Panc1 (cell line): ENCODE results near the gene MYO16. TPM values are rescaled to one million over a fixed set of nuclear protein-coding genes. Genes with fewer than 3 reads are reported as not detected.

Source experiments
- ATAC-seq: fragments of 200-7000 bp; cut with Tn5 transposase; 2 replicates; pipeline ENCODE4 v1.9.1; 2020; ENCODE audit warnings: mild to moderate bottlenecking, moderate library complexity
- BruUV-seq: library from RNA; stranded (reverse); fragments of 400-500 nt; replicated peaks from 2 replicates; lab custom pipeline; 2021; lab: Mats Ljungman, UMichigan
- CTCF ChIA-PET: fragments of 300-600 bp; sonication (Branson Sonifier 250); formaldehyde crosslinking; loops from one replicate; lab custom pipeline; 2022; ENCODE audit warnings: antibody characterized with exemption; lab: Charles Lee
- POLR2A ChIA-PET: fragments of 300-600 bp; sonication (Branson Sonifier 250); formaldehyde crosslinking; loops from one replicate; lab custom pipeline; 2022; ENCODE audit warnings: antibody characterized with exemption; lab: Charles Lee
- DNase-seq: peaks from one replicate; pipeline ENCODE4 v3.0.0-alpha.2; 2010; ENCODE audit warnings: low read depth, low spot score
- H3K27ac ChIP-seq: 2 replicates; pipeline ENCODE4 v1.5.1; 2011; ENCODE audit warnings: mild to moderate bottlenecking, low read length, inconsistent platforms
- H3K27me3 ChIP-seq: fragments of 200-500 bp; sonication (Bioruptor generic); 2 replicates; pipeline ENCODE4 v1.6.0; 2014; ENCODE audit warnings: low read length, inconsistent platforms; ENCODE audit not compliant: control insufficient read depth, insufficient read depth
- H3K36me3 ChIP-seq: fragments of 200-500 bp; sonication (Bioruptor generic); 2 replicates; pipeline ENCODE4 v1.5.1; 2014; ENCODE audit warnings: inconsistent platforms, mild to moderate bottlenecking, low read length, moderate library complexity; ENCODE audit not compliant: control insufficient read depth, insufficient read depth
- H3K4me1 ChIP-seq: 2 replicates; pipeline ENCODE4 v1.5.1; 2011; ENCODE audit warnings: inconsistent platforms, mild to moderate bottlenecking, low read length, moderate library complexity; ENCODE audit not compliant: control insufficient read depth, insufficient read depth
- H3K4me3 ChIP-seq, 2 experiments: 2 replicates each; pipeline ENCODE4 v1.5.1; 2011 to 2012; ENCODE audit warnings: low read depth in 2 of 2, low read length in 2 of 2, mild to moderate bottlenecking in 2 of 2, inconsistent platforms in 1 of 2, moderate library complexity in 1 of 2
- H3K9me3 ChIP-seq: fragments of 200-500 bp; sonication (Bioruptor generic); 2 replicates; pipeline ENCODE4 v1.5.1; 2014; ENCODE audit warnings: low read depth, mild to moderate bottlenecking, inconsistent platforms, low read length, moderate library complexity; ENCODE audit not compliant: control insufficient read depth, insufficient read depth
- POLR2AphosphoS5 ChIP-seq: IDR thresholded peaks from 2 replicates; pipeline ENCODE4 v1.6.1; 2012; ENCODE audit warnings: mild to moderate bottlenecking, low read depth, low read length, moderate library complexity
- REST ChIP-seq, 2 experiments: IDR thresholded peaks; 2 replicates each; pipeline ENCODE4 v1.6.1; 2011 to 2012; ENCODE audit warnings: low read depth in 2 of 2, control low read depth in 1 of 2, low read length in 1 of 2, mild to moderate bottlenecking in 1 of 2, moderate library complexity in 1 of 2; ENCODE audit not compliant: insufficient read depth in 1 of 2
- SIN3A ChIP-seq: IDR thresholded peaks from 2 replicates; pipeline ENCODE4 v1.6.1; 2012; ENCODE audit warnings: low read depth, mild to moderate bottlenecking, low read length, moderate library complexity, borderline replicate concordance; ENCODE audit not compliant: insufficient read depth
- TCF7L2 ChIP-seq: IDR thresholded peaks from 2 replicates; pipeline ENCODE4 v1.6.1; 2011; ENCODE audit warnings: mild to moderate bottlenecking, low read depth, low read length, inconsistent platforms
- in situ Hi-C: cut with HindIII; loops from 2 replicates; pipeline ENCODE4 v1.10.0; 2016; ENCODE audit warnings: low sequenced_read_pairs, low pct_unique_long_range_greater_than_20kb
- intact Hi-C: fragments of 100-400 bp; cut with micrococcal nuclease; formaldehyde crosslinking; loops from one replicate; pipeline ENCODE4 v1.10.0; 2022; ENCODE audit not compliant: unreplicated experiment
- total RNA-seq: library from RNA; stranded (reverse); gene quantifications from one replicate; pipeline ENCODE4 v1.2.1, GENCODE V29; 2021; ENCODE audit not compliant: unreplicated experiment
- TF ChIP-seq, protein P1 (sequence below): fragments of 450-650 bp; IDR thresholded peaks from 2 replicates; pipeline ENCODE4 v1.5.1; 2017; ENCODE audit warnings: mild to moderate bottlenecking

Gene MYO16
- total RNA-seq, 1 experiment from 2014 or later = 0.08 TPM

GRCh38 chr13:109095126-109095525 lies 465.7 kb downstream of the MYO16 start:
- no peak for DNase-seq
- CTCF ChIA-PET = no interaction called here
- Histone ChIP-seq H3K27me3 (no peaks in the 10 kb centered on the region), H3K27ac (no peak overlapping the region), H3K9me3 (no peaks in the 10 kb centered on the region), H3K4me3 (no peak overlapping the region), H3K36me3 (no peaks in the 10 kb centered on the region), H3K4me1 (no peaks in the 10 kb centered on the region)
- intact Hi-C loops (no loop called here), in situ Hi-C loops (no loop called here)
- no TSS peak for BruUV-seq
- TF ChIP-seq SIN3A (no peak), TCF7L2 (no peak), REST (IDR thresholded peaks at IDR 0.05; ENCODE audit: insufficient read depth in 1 of 2, low read depth in 2 of 2, low read length in 1 of 2) (no peak), POLR2AphosphoS5 (no peak)
- TF ChIP-seq, protein P1, sequence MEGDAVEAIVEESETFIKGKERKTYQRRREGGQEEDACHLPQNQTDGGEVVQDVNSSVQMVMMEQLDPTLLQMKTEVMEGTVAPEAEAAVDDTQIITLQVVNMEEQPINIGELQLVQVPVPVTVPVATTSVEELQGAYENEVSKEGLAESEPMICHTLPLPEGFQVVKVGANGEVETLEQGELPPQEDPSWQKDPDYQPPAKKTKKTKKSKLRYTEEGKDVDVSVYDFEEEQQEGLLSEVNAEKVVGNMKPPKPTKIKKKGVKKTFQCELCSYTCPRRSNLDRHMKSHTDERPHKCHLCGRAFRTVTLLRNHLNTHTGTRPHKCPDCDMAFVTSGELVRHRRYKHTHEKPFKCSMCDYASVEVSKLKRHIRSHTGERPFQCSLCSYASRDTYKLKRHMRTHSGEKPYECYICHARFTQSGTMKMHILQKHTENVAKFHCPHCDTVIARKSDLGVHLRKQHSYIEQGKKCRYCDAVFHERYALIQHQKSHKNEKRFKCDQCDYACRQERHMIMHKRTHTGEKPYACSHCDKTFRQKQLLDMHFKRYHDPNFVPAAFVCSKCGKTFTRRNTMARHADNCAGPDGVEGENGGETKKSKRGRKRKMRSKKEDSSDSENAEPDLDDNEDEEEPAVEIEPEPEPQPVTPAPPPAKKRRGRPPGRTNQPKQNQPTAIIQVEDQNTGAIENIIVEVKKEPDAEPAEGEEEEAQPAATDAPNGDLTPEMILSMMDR = no peak
- ATAC-seq = no peak
- POLR2A ChIA-PET = no interaction called here

DNA sequence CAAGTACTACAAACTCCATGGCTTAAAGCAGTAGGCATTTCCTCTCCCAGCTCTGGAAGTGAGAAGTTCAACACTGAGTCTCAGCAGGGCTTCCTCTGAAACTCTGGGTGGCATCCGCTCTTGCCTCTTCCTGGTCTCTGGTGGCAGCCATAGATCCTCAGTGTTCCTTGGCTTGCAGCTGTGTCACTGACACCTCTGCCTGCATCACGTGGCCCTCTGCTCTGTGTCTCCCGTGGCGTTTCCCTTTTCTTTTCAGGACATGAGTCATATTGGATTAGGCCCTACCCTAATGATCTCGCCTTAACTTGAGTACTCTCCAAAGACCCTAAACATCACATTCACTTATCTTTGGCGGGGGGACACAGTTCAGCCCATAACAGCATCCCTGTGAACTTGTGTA lies 466.7 kb downstream of the MYO16 start:
- ATAC-seq = no peak
- in situ Hi-C loops = no loop called here
- H3K9me3 ChIP-seq = no peaks in the 10 kb centered on the region
- ChIA-PET CTCF (no interaction called here), POLR2A (no interaction called here)
- intact Hi-C loops = no loop called here
- no peaks in the 10 kb centered on the region for H3K4me1 ChIP-seq
- no peak overlapping the region for H3K4me3 ChIP-seq
- no peaks in the 10 kb centered on the region for H3K36me3 ChIP-seq
- no peak for DNase-seq
- no TSS peak for BruUV-seq
- TF ChIP-seq, protein P1 = no peak
- TF ChIP-seq TCF7L2 (no peak), REST (IDR thresholded peaks at IDR 0.05; ENCODE audit: insufficient read depth in 1 of 2, low read depth in 2 of 2, low read length in 1 of 2) (no peak), SIN3A (no peak), POLR2AphosphoS5 (no peak)
- no peak overlapping the region for H3K27ac ChIP-seq
- no peaks in the 10 kb centered on the region for H3K27me3 ChIP-seq
